Keratinocyte (primary cell): ENCODE measurements around the gene CYP2R1. TPM values are rescaled to one million over a fixed set of nuclear protein-coding genes. Genes with fewer than 3 reads are reported as not detected.

ENCODE experiments used
- DNase-seq: peaks from one replicate; pipeline ENCODE4 v3.0.0-alpha.2; 2011; ENCODE audit warnings: low read depth, missing footprints, low spot score
- FAIRE-seq: peaks from 2 replicates; lab custom pipeline; 2011; peaks lifted over from hg19 to GRCh38; lab: Jason Lieb, UNC
- H2AFZ ChIP-seq: 2 replicates; pipeline ENCODE4 v1.6.0; 2012; ENCODE audit warnings: low read length, control low read depth, inconsistent platforms; ENCODE audit not compliant: control insufficient read depth
- H3K27ac ChIP-seq: 2 replicates; pipeline ENCODE4 v1.5.1; 2011; ENCODE audit warnings: low read length; ENCODE audit not compliant: control insufficient read depth, insufficient read depth
- H3K27me3 ChIP-seq: 3 replicates; pipeline ENCODE4 v1.6.0; 2011; ENCODE audit warnings: low read length; ENCODE audit not compliant: control insufficient read depth, insufficient read depth; ENCODE audit errors: extremely low read depth
- H3K36me3 ChIP-seq, 2 experiments: 2 replicates in 1 of 2; 3 replicates in 1 of 2; pipeline ENCODE4 v1.5.1; 2011; ENCODE audit warnings: low read length in 2 of 2, mild to moderate bottlenecking in 1 of 2; ENCODE audit not compliant: control insufficient read depth in 2 of 2, insufficient read depth in 2 of 2; ENCODE audit errors: extremely low read depth in 1 of 2
- H3K4me1 ChIP-seq: 3 replicates; pipeline ENCODE4 v1.5.1; 2011; ENCODE audit warnings: low read length; ENCODE audit not compliant: control insufficient read depth, insufficient read depth; ENCODE audit errors: extremely low read depth
- H3K4me2 ChIP-seq: 3 replicates; pipeline ENCODE4 v1.6.0; 2011; ENCODE audit warnings: low read depth, low read length; ENCODE audit not compliant: control insufficient read depth, insufficient read depth; ENCODE audit errors: extremely low read depth
- H3K4me3 ChIP-seq, 3 experiments: fragments of 200-600 bp in 1 of 3; sonication (generic) in 1 of 3; 2 replicates in 2 of 3; 3 replicates in 1 of 3; pipeline ENCODE4 v1.5.1; 2011 to 2016; ENCODE audit warnings: low read length in 3 of 3, mild to moderate bottlenecking in 3 of 3, control low read depth in 2 of 3, inconsistent platforms in 1 of 3, low read depth in 1 of 3, mixed read lengths in 1 of 3, mixed run types in 1 of 3, moderate library complexity in 1 of 3; ENCODE audit not compliant: control insufficient read depth in 2 of 3, insufficient read depth in 2 of 3; ENCODE audit errors: extremely low read depth in 1 of 3
- H3K79me2 ChIP-seq: 2 replicates; pipeline ENCODE4 v1.6.0; 2012; ENCODE audit warnings: low read length; ENCODE audit not compliant: control insufficient read depth, insufficient read depth
- H3K9ac ChIP-seq: 3 replicates; pipeline ENCODE4 v1.6.0; 2011; ENCODE audit warnings: low read length; ENCODE audit not compliant: control insufficient read depth, insufficient read depth; ENCODE audit errors: extremely low read depth
- H3K9me1 ChIP-seq: 3 replicates; pipeline ENCODE4 v1.6.0; 2011; ENCODE audit warnings: low read length; ENCODE audit not compliant: control insufficient read depth, insufficient read depth; ENCODE audit errors: extremely low read depth
- H3K9me3 ChIP-seq: 2 replicates; pipeline ENCODE4 v1.5.1; 2012; ENCODE audit warnings: low read depth, low read length; ENCODE audit not compliant: control insufficient read depth
- H4K20me1 ChIP-seq: 3 replicates; pipeline ENCODE4 v1.6.0; 2011; ENCODE audit warnings: low read length; ENCODE audit not compliant: control insufficient read depth, insufficient read depth; ENCODE audit errors: extremely low read depth
- CTCF ChIP-seq, 3 experiments: IDR thresholded peaks in 1 of 3; conservative IDR thresholded peaks in 1 of 3; optimal IDR thresholded peaks in 1 of 3; 2 replicates in 2 of 3; 3 replicates in 1 of 3; pipeline versions ENCODE3 to v1.5.1; 2011; ENCODE audit warnings: low read length in 3 of 3, mild to moderate bottlenecking in 3 of 3, moderate library complexity in 2 of 3, control low read depth in 1 of 3, inconsistent platforms in 1 of 3; ENCODE audit not compliant: insufficient read depth in 2 of 3; ENCODE audit errors: extremely low read depth in 1 of 3
- EZH2 ChIP-seq: IDR thresholded peaks from one replicate; pipeline ENCODE4 v1.6.1; 2012; ENCODE audit warnings: inconsistent platforms, mild to moderate bottlenecking, low read length, moderate library complexity
- dilution Hi-C: fragments of 300-500 bp; cut with MboI; formaldehyde crosslinking; loops from one replicate; pipeline ENCODE4 v1.7.0; 2020; ENCODE audit warnings: low sequenced_read_pairs; ENCODE audit not compliant: extremely low pct_ligation_motif_present
- polyA plus RNA-seq, 5 experiments: library from polyadenylated mRNA; depleted of rRNA in 3 of 5; stranded (reverse) in 3 of 5; stranded (forward) in 1 of 5; unstranded in 1 of 5; fragments of >200 nt; gene quantifications; 1 replicate in 1 of 5; 2 replicates in 3 of 5; 3 replicates in 1 of 5; pipeline versions ENCODE4 v1.2.1 to v1.2.3, GENCODE V29; 2011 to 2012; ENCODE audit warnings: missing spikeins in 2 of 5, low read depth in 1 of 5, low replicate concordance in 1 of 5

CYP2R1 gene
- polyA plus RNA-seq, 1 donor (not counting 4 experiments of a cell fraction or from before 2014, with no cell fraction given): 15.5 TPM

DNA sequence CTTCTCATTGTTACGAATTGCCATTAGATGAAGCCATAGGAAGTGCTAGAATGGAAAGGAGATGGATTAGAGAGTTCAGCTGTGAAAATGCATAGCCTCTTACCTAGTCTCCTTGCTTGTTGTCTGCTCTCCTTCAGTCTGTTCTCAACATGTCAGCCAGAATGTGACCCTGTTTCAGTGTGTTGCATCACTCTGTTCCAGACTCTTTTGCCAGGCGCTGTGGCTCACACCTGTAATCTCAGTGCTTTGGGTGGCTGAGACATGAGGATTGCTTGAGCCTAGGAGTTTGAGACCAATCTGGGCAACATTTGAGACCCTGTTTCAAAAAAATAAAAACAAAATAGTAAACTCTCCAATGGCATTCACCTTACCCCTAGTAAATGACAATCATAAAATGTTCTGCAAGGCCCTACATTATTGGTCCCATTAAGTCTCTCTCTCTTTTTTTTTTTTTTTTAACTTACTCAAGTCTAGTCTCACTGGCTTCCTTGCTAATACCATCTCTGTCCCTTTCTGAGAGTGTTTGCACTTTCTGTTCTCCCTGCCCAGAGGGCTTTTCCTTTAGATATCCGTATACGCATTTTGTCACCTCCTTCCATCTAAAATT is 39.4 kb downstream of the CYP2R1 start:
- Histone ChIP-seq H3K79me2 (no peaks in the 10 kb centered on the region), H3K9me1 (no peaks in the 10 kb centered on the region), H2AFZ (no peak overlapping the region), H4K20me1 (no peaks in the 10 kb centered on the region), H3K9me3 (no peaks in the 10 kb centered on the region), H3K36me3 (no peaks in the 10 kb centered on the region), H3K27ac (no peak overlapping the region), H3K4me3 (no peak overlapping the region), H3K4me2 (no peak overlapping the region), H3K4me1 (no peaks in the 10 kb centered on the region), H3K9ac (no peak overlapping the region), H3K27me3 (peaks cover 3% of the 10 kb centered on the region)
- DNase-seq: no peak
- FAIRE-seq: no peak
- dilution Hi-C loops: no loop called here
- no peak for TF ChIP-seq EZH2
- TF ChIP-seq CTCF (optimal IDR thresholded peaks at IDR 0.05 in 1 of 3, IDR thresholded peaks at IDR 0.05 in 1 of 3, conservative IDR thresholded peaks at IDR 0.05 in 1 of 3; ENCODE audit: extremely low read depth in 1 of 3, insufficient read depth in 2 of 3, low read length in 3 of 3): no peak

DNA sequence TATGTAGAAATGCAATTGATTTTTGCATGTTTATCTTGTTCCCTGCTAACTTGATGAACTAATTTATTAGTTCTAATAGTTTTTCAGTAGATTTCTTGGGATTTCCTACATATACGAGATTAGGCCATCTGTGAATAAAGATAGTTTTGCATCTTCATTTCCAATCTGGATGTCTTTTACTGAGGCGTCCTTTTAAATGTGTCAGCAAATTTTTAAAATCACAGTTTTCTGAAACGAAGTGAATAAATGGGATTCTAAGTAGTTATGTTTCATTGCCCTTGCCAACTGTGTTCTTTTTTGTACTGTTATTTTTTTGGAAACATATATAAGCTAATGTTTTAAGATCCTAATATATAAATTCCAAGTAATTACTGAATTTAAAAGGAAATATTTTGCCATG is 50.0 kb downstream of the CYP2R1 start:
- dilution Hi-C loops: no loop called here
- Histone ChIP-seq H3K27ac (no peak overlapping the region), H2AFZ (no peak overlapping the region), H3K4me1 (no peaks in the 10 kb centered on the region), H3K9me3 (no peaks in the 10 kb centered on the region), H4K20me1 (no peaks in the 10 kb centered on the region), H3K36me3 (no peaks in the 10 kb centered on the region), H3K4me3 (no peak overlapping the region), H3K4me2 (no peak overlapping the region), H3K79me2 (no peaks in the 10 kb centered on the region), H3K27me3 (no peaks in the 10 kb centered on the region), H3K9ac (no peak overlapping the region), H3K9me1 (no peaks in the 10 kb centered on the region)
- no peak for TF ChIP-seq EZH2
- TF ChIP-seq CTCF (optimal IDR thresholded peaks at IDR 0.05 in 1 of 3, IDR thresholded peaks at IDR 0.05 in 1 of 3, conservative IDR thresholded peaks at IDR 0.05 in 1 of 3; ENCODE audit: extremely low read depth in 1 of 3, insufficient read depth in 2 of 3, low read length in 3 of 3): no peak
- FAIRE-seq: no peak
- no peak for DNase-seq
